Activated T-helper 17 cell treated with anti-CD3 and anti-CD28 coated beads, Interleukin-2, amount 50 U/mL, for 72 hours (primary cell): ENCODE measurements around the gene PDGFA. TPM values are rescaled to one million over a fixed set of nuclear protein-coding genes. Genes with fewer than 3 reads are reported as not detected.
A peak's percentile ranks its signal among the peaks of the same experiment; 100 is the strongest.

Experiments used
- ATAC-seq: fragments of 150-1000 bp; cut with Tn5 transposase; replicated peaks from 2 replicates; pipeline ENCODE4 v1.10.0; 2021; ENCODE audit warnings: mild to moderate bottlenecking, moderate library complexity
- H3K27ac Mint-ChIP-seq: one replicate; pipeline ENCODE4 v1.8.0; 2022; ENCODE audit warnings: mixed read lengths
- H3K27me3 Mint-ChIP-seq: one replicate; pipeline ENCODE4 v1.8.0; 2022; ENCODE audit warnings: mixed read lengths
- H3K36me3 Mint-ChIP-seq: one replicate; pipeline ENCODE4 v1.8.0; 2022; ENCODE audit warnings: low read depth, mild to moderate bottlenecking, mixed read lengths
- H3K4me1 Mint-ChIP-seq: one replicate; pipeline ENCODE4 v1.8.0; 2022; ENCODE audit warnings: mixed read lengths
- H3K4me3 Mint-ChIP-seq: one replicate; pipeline ENCODE4 v1.8.0; 2022; ENCODE audit warnings: mild to moderate bottlenecking, mixed read lengths
- H3K9me3 Mint-ChIP-seq: one replicate; pipeline ENCODE4 v1.8.0; 2022; ENCODE audit warnings: mixed read lengths
- total RNA-seq, 2 donors: library from RNA; stranded (reverse); gene quantifications; one replicate each; pipeline ENCODE4 v1.2.3, GENCODE V29; 2022

PDGFA gene
- total RNA-seq, 2 donors from 2014 or later = 11.9 to 28.1 TPM

DNA sequence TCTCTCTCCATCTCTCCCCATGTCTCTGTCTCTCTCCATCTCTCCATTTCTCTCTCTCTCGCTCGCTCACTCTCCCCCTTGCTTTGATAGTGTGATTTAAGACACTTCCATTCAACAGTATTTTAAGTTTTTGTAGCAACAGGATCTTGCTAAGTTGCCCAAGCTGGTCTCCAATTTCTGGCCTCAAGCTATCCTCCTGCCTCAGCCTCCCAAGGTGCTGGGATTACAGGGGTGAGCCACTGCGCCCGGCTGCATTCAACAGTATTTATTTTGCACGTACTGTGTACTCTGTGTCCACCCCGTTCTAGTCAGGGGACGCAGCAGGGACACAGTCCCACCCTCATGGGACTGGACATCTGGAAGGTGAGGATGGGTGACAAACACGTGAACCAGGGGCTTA lies 14.4 kb upstream of the PDGFA start:
- no peak overlapping the region for H3K4me3 Mint-ChIP-seq
- H3K9me3 Mint-ChIP-seq = no peaks in the 10 kb centered on the region
- peaks cover 4% of the 10 kb centered on the region for H3K27me3 Mint-ChIP-seq
- H3K4me1 Mint-ChIP-seq = no peaks in the 10 kb centered on the region
- H3K36me3 Mint-ChIP-seq = no peaks in the 10 kb centered on the region
- ATAC-seq = no peak
- H3K27ac Mint-ChIP-seq = peak overlapping the region; percentile 31

GRCh38 chr7:533266-533665 lies 13.6 kb upstream of the PDGFA start:
- ATAC-seq = no peak
- Mint-ChIP-seq H3K9me3 (no peaks in the 10 kb centered on the region), H3K36me3 (no peaks in the 10 kb centered on the region), H3K4me1 (no peaks in the 10 kb centered on the region), H3K27me3 (peaks cover 4% of the 10 kb centered on the region), H3K27ac (no peak overlapping the region), H3K4me3 (no peak overlapping the region)

GRCh38 chr7:532379-533143 lies 12.9 kb upstream of the PDGFA start:
- Mint-ChIP-seq H3K36me3 (no peaks in the 10 kb centered on the region), H3K27me3 (peaks cover 4% of the 10 kb centered on the region), H3K27ac (no peak overlapping the region), H3K4me3 (no peak overlapping the region), H3K9me3 (no peaks in the 10 kb centered on the region), H3K4me1 (no peaks in the 10 kb centered on the region)
- ATAC-seq = no peak

DNA sequence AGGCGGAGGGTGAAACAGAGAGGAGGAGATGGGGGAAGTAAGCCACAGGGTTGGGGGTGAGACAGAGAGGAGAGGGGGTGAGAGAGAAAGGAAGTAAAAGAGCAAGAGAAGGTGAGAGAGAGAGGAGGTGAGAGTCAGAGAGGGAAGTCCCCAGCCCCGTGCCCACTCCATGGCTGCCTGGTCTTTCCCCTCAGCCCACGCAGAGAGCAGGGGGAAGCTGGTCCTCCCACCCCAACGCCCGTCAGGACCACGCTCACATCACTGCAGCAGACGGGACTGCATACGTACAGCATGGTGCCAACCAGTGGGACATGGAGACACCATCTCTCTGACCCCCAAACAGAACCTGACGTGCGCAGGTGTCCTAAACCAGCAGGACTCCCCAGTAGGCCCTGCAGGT lies 12.1 kb upstream of the PDGFA start:
- peak; percentile 68 for ATAC-seq
- H3K36me3 Mint-ChIP-seq = no peaks in the 10 kb centered on the region
- H3K4me3 Mint-ChIP-seq = no peak overlapping the region
- no peaks in the 10 kb centered on the region for H3K9me3 Mint-ChIP-seq
- H3K27ac Mint-ChIP-seq = no peak overlapping the region
- H3K27me3 Mint-ChIP-seq = peaks cover 4% of the 10 kb centered on the region
- no peaks in the 10 kb centered on the region for H3K4me1 Mint-ChIP-seq

- H3K9me3 Mint-ChIP-seq = no peaks in the 10 kb centered on the region
- peaks cover 8% of the 10 kb centered on the region for H3K27me3 Mint-ChIP-seq
- H3K36me3 Mint-ChIP-seq = no peaks in the 10 kb centered on the region
- H3K27ac Mint-ChIP-seq = no peak overlapping the region
- no peak overlapping the region for H3K4me3 Mint-ChIP-seq
- no peak for ATAC-seq
- no peaks in the 10 kb centered on the region for H3K4me1 Mint-ChIP-seq
These were observed 8.8 kb upstream of the PDGFA start for GRCh38 chr7:528451-528850.

DNA sequence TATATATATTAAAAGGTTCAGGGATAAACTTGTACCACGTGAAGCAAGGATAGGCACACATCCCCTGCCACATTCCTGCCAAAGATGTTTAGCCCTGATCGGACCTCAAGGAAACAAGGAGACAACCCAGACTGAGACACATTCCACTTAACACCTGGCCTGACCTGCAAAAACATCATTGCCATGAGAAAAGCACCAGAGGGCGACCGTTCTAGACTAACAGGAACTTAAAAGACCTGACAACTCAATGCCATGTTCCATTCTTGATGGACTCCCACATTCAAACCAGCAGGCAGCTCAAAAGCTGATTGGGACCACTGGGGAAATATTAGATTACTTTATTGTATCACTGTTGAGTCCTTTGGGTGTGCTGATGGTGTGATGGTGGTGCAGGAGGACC lies 8.1 kb upstream of the PDGFA start:
- Mint-ChIP-seq H3K9me3 (no peaks in the 10 kb centered on the region), H3K27me3 (peaks cover 8% of the 10 kb centered on the region), H3K4me1 (no peaks in the 10 kb centered on the region), H3K4me3 (no peak overlapping the region), H3K36me3 (no peaks in the 10 kb centered on the region), H3K27ac (no peak overlapping the region)
- ATAC-seq = no peak

- H3K36me3 Mint-ChIP-seq = no peaks in the 10 kb centered on the region
- no peak for ATAC-seq
- H3K27ac Mint-ChIP-seq = no peak overlapping the region
- no peaks in the 10 kb centered on the region for H3K9me3 Mint-ChIP-seq
- H3K4me3 Mint-ChIP-seq = no peak overlapping the region
- no peaks in the 10 kb centered on the region for H3K4me1 Mint-ChIP-seq
- H3K27me3 Mint-ChIP-seq = peaks cover 8% of the 10 kb centered on the region
These were observed 6.9 kb upstream of the PDGFA start for GRCh38 chr7:526460-527034.

DNA sequence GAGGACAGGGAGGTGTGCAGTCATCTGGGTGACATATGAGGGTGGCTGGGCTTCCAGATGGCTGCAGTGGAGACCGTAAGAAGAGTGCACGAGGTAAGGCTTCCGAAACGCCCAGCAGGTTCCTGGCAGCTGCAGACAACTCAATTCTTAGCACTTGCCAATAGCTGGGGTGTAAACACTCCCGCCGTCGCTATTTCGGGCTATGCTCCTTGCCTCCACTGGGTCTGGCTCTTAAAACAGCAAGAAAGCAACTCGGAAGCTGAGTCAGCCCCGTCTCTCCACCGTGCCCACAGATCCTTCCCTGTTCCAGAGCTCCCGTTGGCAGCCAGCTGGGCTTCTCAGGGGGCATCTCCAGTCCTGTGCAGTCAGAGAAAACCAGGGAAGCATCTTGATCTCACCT lies 6.1 kb upstream of the PDGFA start:
- H3K27ac Mint-ChIP-seq = no peak overlapping the region
- no peaks in the 10 kb centered on the region for H3K4me1 Mint-ChIP-seq
- no peak for ATAC-seq
- peaks cover 11% of the 10 kb centered on the region for H3K27me3 Mint-ChIP-seq
- no peak overlapping the region for H3K4me3 Mint-ChIP-seq
- H3K36me3 Mint-ChIP-seq = no peaks in the 10 kb centered on the region
- H3K9me3 Mint-ChIP-seq = no peaks in the 10 kb centered on the region

DNA sequence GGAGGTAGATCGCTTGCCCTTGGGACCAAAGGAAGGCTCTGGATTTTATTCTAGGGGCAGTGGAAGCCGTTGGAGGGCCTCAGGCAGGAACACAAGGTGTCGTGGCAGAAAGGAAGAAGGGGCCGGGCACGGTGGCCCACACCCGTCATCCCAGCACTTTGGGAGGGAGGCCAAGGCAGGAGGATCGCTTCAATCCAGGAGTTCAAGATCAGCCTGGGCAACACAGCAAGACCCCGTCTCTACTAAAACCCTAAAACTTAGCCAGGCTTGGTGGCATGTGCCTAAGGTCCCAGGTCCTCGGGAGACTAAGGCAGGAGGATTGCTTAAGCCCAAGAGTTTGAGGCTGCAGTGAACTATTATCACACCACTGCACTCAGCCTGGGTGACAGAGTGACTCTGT lies 5.2 kb upstream of the PDGFA start:
- Mint-ChIP-seq H3K4me3 (no peak overlapping the region), H3K36me3 (no peaks in the 10 kb centered on the region), H3K4me1 (no peaks in the 10 kb centered on the region), H3K27ac (no peak overlapping the region), H3K9me3 (no peaks in the 10 kb centered on the region), H3K27me3 (peaks cover 11% of the 10 kb centered on the region)
- no peak for ATAC-seq

DNA sequence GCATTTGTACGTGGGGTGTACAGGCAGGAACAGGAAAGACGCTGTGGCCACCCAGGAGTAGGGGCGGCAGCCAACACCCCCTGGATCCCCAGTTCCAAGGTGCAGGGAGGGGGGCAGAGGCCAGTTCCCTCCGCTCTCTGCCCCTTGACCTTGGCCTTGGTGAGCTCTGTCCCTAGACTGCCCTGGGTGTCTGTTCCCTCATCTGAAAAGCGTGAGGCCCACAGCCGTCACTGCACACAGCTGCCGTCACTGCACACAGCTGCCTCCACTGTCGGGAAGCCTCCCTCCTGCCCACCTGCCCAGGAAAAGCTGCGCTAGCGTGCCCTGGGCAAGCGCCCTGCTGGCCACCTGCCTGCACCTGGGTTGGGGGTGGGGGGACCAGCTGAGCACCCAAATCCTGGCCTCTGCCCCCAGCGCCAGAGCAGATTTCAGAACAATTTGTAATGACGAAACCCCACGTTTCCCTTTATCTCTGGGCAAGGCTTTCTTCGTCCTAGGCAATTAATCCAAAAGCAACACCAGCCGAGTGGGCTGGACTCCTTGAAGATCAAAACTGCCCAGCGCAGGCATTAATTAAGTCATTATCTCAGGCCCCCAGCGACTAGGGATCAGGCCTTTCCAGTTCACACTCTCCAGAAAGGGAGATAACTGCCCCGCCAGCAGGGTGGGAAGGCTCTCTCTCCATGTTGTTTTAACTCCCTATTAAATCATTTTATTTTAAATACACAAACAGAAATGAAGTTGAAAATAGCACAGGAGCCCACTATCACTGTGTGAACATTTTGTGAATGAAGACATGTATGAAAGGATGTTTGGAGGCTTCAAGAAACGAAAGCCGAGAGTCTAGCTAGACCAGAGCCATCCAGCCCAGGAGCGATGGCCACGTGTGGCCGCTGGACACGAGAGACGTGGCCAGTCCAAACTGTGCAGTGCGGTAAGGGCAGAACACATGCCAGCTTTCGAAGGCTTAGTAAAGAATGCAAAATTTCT lies 4.0 kb upstream of the PDGFA start:
- Mint-ChIP-seq H3K27ac (no peak overlapping the region), H3K9me3 (no peaks in the 10 kb centered on the region)
- no peak for ATAC-seq

GRCh38 chr7:522951-523314 lies 3.3 kb upstream of the PDGFA start:
- ATAC-seq = no peak
- peaks cover 2% of the 10 kb centered on the region for H3K36me3 Mint-ChIP-seq
- no peak overlapping the region for H3K27ac Mint-ChIP-seq
- no peaks in the 10 kb centered on the region for H3K4me1 Mint-ChIP-seq
- H3K4me3 Mint-ChIP-seq = peak overlapping the region; percentile 22
- no peaks in the 10 kb centered on the region for H3K9me3 Mint-ChIP-seq
- H3K27me3 Mint-ChIP-seq = peaks cover 11% of the 10 kb centered on the region

More for the DNA sequence above, 4.0 kb upstream of the PDGFA start:
- Mint-ChIP-seq H3K4me3 (peak overlapping the region; percentile 22), H3K27me3 (peaks cover 11% of the 10 kb centered on the region), H3K4me1 (no peaks in the 10 kb centered on the region), H3K36me3 (no peaks in the 10 kb centered on the region)

GRCh38 chr7:522071-522950 lies 2.7 kb upstream of the PDGFA start:
- Mint-ChIP-seq H3K27ac (no peak overlapping the region), H3K27me3 (peaks cover 11% of the 10 kb centered on the region), H3K4me1 (no peaks in the 10 kb centered on the region), H3K9me3 (no peaks in the 10 kb centered on the region), H3K36me3 (peaks cover 7% of the 10 kb centered on the region), H3K4me3 (no peak overlapping the region)
- ATAC-seq = peak; percentile 20

DNA sequence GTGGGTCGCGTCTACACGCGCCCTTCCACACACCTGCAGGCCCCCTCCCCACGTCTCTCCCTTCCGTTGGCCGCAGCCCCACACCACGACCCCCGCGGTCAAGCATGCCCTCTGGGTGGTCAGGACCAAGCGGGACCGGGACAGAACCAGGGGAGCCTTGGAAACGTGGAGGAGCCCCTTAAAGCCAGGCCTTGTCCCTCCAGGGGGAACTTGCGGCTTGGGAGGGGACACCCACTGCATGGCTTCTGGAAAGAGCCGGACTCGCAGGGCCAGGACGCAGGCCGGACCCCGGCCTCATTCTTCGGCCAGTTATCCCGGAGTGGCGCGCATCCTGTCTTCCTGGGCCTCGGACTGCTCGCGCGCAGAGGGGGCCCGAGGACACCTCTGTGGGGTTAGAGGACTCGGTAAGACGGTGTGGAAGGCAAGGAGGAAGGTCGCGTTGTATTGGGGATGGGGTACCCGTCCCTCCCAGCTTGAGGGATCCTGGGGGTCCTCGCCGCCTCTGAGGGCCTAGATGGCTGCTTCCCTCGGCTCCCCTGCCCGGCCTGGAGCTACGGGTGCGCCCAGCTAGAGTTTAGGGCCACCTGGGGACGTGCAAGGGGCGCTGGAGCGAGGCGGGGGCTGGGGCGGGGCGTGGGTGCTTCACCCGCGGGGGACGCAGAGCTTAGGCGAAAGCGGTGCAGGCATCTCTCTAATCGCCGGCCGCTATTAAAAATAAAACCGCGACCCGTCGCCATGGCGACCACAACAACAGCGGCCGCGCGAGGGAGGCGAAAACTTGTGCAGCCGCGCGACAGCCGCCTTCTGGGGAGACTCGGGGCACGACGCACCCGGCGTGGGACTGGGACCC lies 1.8 kb upstream of the PDGFA start:
- no peak for ATAC-seq
- Mint-ChIP-seq H3K4me3 (peak overlapping the region; percentile 42), H3K4me1 (no peaks in the 10 kb centered on the region), H3K27ac (no peak overlapping the region), H3K27me3 (peaks cover 11% of the 10 kb centered on the region), H3K36me3 (peaks cover 8% of the 10 kb centered on the region), H3K9me3 (no peaks in the 10 kb centered on the region)
